Superior temporal gyrus (tissue), 1 donor: Measurements from ENCODE around the gene CYP2U1.
A peak's percentile ranks its signal among the peaks of the same experiment; 100 is the strongest.

Experiments
- DNase-seq: peaks from one replicate; pipeline ENCODE4 v3.0.0-alpha.2; 2016; ENCODE audit errors: extremely low spot score

Gene CYP2U1

DNA sequence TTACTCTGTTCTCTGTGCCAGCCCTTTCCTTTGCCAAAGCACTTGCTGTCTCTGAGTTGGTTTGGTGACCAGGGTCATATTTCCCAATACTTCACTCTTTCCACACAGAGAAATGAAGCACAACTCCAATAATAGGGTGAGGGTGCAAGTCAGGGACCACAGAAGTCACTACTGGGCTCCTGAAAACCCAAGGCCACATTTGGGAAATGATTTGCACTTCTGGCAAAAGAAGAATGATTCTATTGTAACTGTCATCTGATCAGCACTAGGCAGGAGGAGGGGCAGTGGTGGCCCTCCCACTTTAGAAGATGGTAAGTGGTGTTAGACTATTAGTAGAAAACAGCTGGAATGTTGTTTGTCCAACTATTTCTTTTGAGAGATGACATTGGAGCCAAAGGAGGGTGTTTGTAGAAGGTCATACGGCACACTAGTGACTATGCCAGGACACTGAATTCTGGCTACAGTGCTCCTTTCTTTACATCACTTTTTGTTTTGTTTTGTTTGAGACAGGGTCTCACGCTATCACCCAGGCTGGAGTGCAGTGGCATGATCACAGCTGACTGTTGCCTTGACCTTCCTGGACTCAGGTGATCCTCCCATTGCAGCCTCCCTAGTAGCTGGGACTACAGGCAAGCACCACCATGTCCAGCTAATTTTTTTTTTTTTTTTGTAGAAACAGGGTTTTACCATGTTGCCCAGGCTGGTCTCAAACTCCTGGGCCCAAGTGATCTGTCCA, 47.5 kb downstream of the CYP2U1 start:
- DNase-seq: peak; percentile 91

DNA sequence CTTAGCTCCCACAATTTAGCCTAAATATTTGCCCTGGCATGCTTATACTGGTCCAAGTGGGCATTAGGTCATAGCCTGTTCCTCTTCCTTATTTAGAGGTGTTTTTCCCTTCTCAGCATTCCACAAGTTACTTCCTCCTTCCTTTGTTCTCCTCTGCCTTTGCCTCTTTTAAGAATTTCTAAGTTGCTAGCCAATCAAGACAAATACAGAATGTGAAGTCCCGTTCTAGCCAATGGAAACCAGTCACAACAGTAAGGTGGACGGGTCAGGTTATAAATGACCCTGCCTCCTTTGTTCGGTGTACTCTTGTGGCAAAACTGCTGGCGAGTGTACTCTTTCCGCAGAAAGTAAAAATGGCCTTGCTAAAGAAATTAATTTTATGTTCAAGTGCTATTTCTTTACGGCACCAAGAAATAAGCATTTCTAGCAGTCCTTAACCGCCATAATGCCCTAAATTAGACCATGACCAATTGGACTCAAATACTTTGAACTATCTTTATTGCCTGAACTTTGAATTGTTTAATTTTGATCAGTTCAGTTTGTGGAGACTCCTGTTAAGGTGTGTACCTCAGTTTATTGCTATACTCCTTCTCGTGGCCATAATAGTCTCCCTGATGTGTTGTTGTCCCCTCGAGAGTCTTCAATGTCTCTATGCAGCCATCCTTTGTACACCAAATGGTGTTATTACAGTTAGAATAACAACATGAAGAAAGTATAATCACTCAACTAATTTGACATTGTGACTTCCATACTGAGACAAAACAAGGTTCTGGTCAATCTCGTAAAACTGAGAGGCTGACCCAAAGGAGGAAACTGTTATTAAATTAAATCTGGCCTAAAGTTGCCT, 56.8 kb downstream of the CYP2U1 start:
- DNase-seq: no peak

DNA sequence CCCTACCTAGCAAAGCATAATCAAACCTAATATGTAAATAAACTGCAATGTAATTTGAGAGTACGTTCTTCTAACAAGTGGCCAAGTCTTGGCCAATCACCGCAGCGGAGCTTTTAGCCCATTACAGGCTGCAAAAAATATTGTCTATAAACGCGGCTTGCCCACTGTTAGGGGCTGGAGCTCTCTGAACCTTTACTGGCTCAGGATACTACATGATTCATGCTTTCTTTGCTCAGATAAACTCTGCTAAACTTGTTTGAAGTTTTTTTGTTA, 57.4 kb downstream of the CYP2U1 start:
- DNase-seq: no peak

DNA sequence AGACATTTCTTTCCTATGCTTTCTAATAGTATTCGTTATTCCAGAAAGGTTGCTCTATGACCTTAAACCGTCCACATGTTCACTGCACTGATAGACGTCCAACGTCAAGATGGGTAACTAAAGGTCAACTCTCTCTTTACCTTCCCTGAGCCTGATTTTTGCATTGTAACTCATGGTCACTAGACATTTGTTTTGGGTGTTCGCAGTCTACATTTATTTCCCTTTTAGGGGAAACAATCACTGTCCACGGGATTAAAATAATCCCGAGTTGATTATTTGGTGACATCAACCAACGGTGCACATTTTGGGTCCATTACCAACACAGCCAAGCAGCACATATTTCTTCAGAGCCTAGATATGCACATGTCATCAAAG, 57.8 kb downstream of the CYP2U1 start:
- DNase-seq: no peak

DNA sequence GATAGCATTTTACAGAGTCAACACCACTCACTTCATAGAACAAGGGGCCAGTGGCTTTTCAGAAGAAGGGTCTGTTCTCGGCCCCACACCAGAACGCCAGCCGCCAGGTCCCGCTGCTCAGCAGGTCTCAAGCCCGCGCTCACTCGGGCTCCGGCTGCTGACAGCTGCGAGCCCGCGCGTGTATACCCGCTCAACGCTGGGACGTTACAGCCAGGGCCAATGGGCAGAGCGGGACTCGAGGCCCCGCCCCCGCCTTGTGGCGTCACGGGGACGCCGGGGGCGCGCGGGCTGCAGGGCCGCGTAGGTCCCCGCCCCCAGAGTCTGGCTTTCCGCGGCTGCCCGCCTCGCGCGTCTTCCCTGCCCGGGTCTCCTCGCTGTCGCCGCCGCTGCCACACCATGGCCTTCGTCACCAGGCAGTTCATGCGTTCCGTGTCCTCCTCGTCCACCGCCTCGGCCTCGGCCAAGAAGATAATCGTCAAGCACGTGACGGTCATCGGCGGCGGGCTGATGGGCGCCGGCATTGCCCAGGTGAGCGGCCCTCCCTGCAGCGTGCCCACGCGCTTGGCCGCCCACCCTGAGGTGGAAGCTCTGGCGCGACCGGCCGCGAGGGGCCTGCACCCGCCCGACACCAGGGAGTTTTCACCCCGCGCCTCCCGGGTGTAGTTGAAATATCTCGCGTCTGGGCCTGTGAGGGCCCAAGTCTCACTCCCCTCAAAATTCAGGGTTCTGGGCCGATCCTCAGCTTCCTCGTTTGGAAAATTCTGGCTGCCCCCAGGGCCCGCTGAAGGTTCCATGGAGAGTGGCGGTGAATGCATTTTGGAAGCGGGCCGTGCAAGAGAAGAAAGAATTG, 58.4 kb downstream of the CYP2U1 start, which contains the start of gene HADH:
Gene HADH, plus strand, starts transcription at position 353 of the 850 bp plus-strand sequence. Its CDS starts 44 bp downstream, at position 397.
- peak; percentile 96 for DNase-seq

DNA sequence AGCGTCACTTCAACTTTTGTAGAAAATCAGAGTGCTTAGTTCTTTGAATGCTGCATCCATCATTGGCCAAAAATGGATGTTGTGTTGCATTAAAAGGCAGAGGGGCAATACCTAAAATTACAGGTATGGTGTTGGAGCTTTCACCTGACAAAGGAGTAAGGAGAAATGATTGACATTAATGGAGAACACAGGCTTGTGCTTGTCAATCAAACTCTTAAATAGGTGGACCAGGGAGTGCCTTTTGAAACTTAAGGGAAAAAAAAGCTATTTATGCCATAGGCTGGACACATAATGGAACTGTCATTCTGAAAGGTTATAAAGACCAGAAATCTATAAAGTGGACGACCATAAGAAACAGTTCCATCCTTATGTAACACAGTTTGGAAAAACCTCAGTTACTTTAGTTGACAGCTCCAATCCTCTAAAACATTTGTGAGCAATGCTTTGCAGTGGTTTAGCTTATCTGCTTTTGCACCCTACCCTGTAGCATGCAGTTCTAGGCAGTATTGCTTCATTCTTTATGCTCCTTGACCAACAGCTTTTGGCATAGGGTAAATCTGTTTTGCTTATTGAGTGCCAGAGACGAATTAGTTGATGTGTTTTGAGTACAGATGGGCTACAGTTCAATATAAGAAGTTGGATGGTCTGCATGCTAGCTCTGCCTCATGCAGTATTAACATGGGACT, 60.7 kb downstream of the CYP2U1 start:
- DNase-seq: no peak

DNA sequence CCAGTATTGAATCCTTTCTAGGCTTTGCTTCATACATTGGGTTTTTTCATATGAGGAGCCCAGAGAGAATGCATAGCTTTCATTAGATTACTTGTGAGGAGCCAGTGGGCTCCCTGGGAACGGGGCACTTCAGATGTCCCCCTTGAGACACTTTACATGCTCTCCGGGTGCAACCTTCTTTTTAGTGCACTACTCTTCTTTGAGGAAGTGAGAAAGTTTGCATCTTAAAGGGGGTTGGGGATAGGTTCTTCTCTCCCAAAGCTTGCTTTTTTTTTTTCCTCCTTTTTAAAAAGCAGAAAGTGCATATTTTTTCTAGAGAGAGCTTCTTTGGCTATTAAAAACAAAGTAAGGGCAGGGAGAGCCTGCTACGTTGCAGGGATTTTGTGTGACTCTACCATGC, 62.6 kb downstream of the CYP2U1 start:
- no peak for DNase-seq

DNA sequence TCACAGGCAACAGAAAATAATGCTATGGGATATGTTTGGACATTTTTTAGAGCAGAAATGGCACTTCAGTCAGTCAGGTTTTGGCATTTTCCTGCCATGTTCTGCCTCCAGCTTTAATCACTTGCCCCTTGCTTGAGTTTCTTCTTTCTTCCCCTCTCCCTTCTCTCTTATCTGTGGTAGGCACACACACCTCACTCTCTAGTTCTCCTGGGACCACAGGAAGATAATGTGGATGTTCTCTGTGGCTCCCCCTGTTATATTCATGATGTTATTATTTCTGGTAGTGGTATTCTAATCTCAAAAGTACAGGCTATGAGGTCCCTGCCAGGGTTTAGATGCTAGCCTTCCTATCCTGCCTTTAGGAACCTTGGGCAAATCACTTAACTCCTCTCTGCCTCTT, 63.5 kb downstream of the CYP2U1 start:
- no peak for DNase-seq

DNA sequence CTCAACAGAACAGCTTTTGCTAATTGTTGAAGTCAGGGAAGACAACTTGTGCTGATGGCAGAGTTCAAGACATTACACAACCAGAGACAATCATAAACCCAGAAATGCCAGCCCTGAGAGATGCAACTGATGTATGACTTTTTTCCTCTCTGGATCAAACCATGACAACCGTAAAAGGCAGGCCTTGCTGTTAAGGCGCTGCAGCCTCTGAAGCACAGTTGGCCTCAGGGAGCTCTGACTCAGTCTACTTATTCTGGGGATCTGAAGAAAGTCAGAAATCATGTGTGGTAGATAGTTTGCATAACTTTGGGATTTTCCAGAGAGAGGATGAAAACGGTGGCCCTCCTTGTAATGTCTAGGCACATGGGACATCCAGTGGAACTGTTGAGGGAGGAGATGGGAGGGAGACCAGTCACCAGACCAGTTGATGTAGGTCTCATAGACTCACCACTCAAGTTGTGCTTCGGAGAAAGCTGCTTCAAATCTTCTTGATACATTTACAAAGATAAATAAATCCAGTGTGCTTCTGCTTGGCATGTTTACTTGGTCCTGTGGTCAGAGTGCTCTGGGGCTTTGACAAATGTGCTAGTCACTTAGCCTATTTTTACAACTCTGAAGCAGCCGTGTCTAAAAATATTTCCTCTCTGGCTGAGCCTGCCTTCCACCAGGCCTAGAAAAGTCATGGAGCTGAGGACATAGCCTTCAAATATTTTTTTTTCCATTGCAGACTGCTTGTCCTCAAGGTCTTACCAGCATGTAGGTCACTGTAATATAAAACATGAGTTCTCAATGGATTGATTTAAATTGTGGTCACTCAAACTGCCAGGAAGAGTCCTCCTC, 65.8 kb downstream of the CYP2U1 start:
- DNase-seq: peak; percentile 38

DNA sequence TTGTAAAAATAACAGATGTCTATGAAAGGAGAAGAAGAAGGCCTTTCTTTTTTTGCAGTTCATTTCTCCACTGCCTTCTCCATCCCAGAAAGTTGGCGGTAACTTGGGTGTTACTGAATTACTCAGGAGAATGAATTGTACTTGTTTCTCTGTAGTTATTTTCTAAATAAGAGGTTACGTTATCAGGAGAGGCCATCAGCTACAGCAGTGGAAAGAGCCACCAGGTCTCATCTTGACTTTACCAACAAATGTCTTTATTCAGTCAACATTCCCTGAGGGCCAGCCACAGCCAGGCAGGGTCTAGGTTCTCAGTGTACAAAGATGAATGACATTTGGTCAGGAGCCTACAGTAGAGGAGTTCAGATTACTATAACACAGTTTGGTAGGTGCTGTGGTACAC, 66.4 kb downstream of the CYP2U1 start:
- DNase-seq: peak; percentile 29

DNA sequence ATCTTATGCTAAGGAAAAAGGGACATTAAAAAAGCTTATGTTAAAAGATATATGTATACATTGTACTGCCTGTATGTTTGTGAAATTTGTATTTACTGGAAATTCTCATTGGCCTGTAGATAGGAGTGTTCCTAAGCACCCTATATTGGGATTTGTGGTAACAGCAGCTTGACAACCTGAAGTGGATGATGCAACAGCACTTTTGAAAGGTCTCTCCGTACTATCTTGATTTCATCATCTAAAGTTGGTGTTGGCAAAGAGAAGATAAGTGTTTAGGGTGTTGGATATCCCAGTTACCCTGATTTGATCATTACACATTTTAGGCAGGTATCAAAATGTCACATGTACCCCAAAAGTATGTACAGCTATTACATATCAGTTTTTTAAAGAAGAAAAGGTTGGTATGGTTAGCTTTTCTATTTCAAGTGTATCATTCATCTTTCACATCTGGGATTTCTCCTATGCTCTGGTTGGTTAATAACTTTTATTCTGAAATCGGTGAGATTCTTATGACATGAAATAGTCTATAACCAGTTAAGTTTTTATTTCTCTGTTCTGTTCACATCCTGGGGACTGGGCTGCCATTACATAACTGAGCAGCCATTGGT, 68.7 kb downstream of the CYP2U1 start:
- no peak for DNase-seq

DNA sequence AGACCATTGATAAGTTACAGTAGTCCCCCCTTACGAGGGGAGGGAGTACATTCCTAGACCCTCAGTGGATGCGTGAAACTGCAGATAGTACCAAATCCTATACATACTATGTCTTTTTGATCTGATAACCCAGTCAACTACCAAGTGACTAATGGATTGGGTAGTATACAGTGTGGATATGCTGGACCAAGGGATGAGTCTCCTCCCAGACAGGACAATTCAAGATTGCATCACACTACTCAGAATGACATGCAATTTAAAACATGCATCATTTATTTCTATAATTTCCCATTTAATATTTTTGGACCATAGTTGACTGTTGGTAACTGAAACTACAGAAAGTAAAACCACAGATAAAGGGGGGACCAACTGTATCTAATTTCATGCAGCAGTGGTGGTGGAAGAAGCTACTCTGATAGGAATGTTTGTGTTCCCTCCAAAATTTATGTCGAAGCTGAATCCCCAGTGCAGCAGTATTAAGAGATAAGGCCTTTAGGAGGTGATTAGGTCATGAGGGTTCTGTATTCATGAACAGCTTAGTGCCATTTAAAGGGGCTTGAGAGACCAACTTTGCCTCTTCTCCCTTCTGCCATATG, 70.3 kb downstream of the CYP2U1 start:
- no peak for DNase-seq
